Measurements from ENCODE around the gene MAGEF1.

GRCh38 chr3:184730924-184731323 lies 19.1 kb upstream of the MAGEF1 start:
- TF ChIP-seq, protein P1, sequence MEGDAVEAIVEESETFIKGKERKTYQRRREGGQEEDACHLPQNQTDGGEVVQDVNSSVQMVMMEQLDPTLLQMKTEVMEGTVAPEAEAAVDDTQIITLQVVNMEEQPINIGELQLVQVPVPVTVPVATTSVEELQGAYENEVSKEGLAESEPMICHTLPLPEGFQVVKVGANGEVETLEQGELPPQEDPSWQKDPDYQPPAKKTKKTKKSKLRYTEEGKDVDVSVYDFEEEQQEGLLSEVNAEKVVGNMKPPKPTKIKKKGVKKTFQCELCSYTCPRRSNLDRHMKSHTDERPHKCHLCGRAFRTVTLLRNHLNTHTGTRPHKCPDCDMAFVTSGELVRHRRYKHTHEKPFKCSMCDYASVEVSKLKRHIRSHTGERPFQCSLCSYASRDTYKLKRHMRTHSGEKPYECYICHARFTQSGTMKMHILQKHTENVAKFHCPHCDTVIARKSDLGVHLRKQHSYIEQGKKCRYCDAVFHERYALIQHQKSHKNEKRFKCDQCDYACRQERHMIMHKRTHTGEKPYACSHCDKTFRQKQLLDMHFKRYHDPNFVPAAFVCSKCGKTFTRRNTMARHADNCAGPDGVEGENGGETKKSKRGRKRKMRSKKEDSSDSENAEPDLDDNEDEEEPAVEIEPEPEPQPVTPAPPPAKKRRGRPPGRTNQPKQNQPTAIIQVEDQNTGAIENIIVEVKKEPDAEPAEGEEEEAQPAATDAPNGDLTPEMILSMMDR (IDR thresholded peaks at IDR 0.05; ENCODE audit: insufficient read depth, low read length, poor library complexity, severe bottlenecking), result no peak
- TF ChIP-seq EZH2phosphoT487 (conservative IDR thresholded peaks at IDR 0.05; ENCODE audit: low read length), result no peak
